ENCODE measurements around the gene NXT1.

DNA sequence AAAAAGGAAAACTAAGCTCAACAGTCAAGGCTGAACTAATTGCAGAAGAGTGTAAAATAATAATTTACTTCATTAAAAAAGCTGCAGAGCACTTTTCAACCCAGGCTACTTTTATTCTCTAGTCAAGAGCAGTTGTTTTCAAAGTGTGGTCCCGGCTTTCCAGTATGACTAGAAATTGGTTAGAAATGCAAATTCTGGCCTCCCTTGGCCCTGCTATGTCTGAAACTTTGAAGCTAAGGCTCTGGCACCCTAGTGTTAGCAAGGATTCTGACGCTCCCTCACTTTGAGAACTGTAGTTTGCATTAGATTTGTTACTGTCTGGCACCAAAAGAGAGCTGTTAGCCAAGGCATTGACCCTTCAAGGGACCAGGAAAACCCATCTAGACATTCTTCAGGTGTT is 9.5 kb upstream of the NXT1 start:
- TF ChIP-seq ZC3H10 (CRISPR knock-in tag; IDR thresholded peaks at IDR 0.05) (no peak), ZNF8 (CRISPR knock-in tag; IDR thresholded peaks at IDR 0.05) (no peak), TOX (CRISPR knock-in tag; IDR thresholded peaks at IDR 0.05; ENCODE audit: borderline replicate concordance) (no peak)
